H1 (cell line): ENCODE measurements around the gene CSN1S1. TPM values are rescaled to one million over a fixed set of nuclear protein-coding genes. Genes with fewer than 3 reads are reported as not detected.

Experiments
- CTCF ChIA-PET: fragments of 300-600 bp; sonication (Branson Sonifier 250); formaldehyde crosslinking; loops from one replicate; lab custom pipeline; 2021; ENCODE audit not compliant: partially characterized antibody; lab: Charles Lee
- POLR2A ChIA-PET: fragments of 300-600 bp; sonication (Branson Sonifier 250); formaldehyde crosslinking; loops from one replicate; lab custom pipeline; 2021; ENCODE audit warnings: inconsistent platforms; ENCODE audit not compliant: partially characterized antibody; lab: Charles Lee
- DNase-seq, 2 experiments: peaks; one replicate each; pipeline versions ENCODE4 v3.0.0 to v3.0.0-alpha.2; 2010 to 2022; ENCODE audit warnings: low spot score in 2 of 2, low read depth in 1 of 2, mixed read lengths in 1 of 2
- FAIRE-seq: peaks from 2 replicates; lab custom pipeline; 2011; peaks lifted over from hg19 to GRCh38; lab: Jason Lieb, UNC
- H2AFZ ChIP-seq: 2 replicates; pipeline ENCODE4 v1.8.1; 2012; ENCODE audit warnings: low read length, inconsistent platforms
- H2AK5ac ChIP-seq: 2 replicates; pipeline ENCODE4 v1.6.1; 2013; ENCODE audit warnings: low read depth, low read length
- H2BK120ac ChIP-seq: replicated peaks from 2 replicates; pipeline ENCODE3; 2013; ENCODE audit warnings: low read depth, low read length, inconsistent platforms
- H2BK12ac ChIP-seq: 2 replicates; pipeline ENCODE4 v1.6.1; 2013; ENCODE audit warnings: low read depth, low read length
- H2BK15ac ChIP-seq: 2 replicates; pipeline ENCODE4 v1.6.1; 2013; ENCODE audit warnings: low read length
- H2BK20ac ChIP-seq: 2 replicates; pipeline ENCODE4 v1.6.1; 2013; ENCODE audit warnings: low read length
- H2BK5ac ChIP-seq: 2 replicates; pipeline ENCODE4 v1.6.1; 2013; ENCODE audit warnings: low read depth, low read length
- H3K14ac ChIP-seq: 2 replicates; pipeline ENCODE4 v1.6.1; 2013; ENCODE audit warnings: inconsistent platforms; ENCODE audit not compliant: insufficient read length
- H3K18ac ChIP-seq: 2 replicates; pipeline ENCODE4 v1.6.1; 2013; ENCODE audit warnings: low read length; ENCODE audit errors: extremely low read depth
- H3K23ac ChIP-seq: 2 replicates; pipeline ENCODE4 v1.6.1; 2013; ENCODE audit warnings: inconsistent platforms; ENCODE audit not compliant: insufficient read length
- H3K23me2 ChIP-seq: 2 replicates; pipeline ENCODE4 v1.6.1; 2013; ENCODE audit warnings: low read depth, low read length
- H3K27ac ChIP-seq: 2 replicates; pipeline ENCODE4 v1.6.1; 2011; ENCODE audit warnings: low read depth, low read length, inconsistent platforms
- H3K27me3 ChIP-seq, 4 experiments: replicated peaks in 1 of 4; 1 replicate in 1 of 4; 2 replicates in 3 of 4; pipeline versions ENCODE4 v1.6.1 to v1.8.1; 2011 to 2013; ENCODE audit warnings: low read length in 3 of 4, mild to moderate bottlenecking in 3 of 4, inconsistent platforms in 2 of 4, mixed read lengths in 2 of 4, moderate library complexity in 1 of 4; ENCODE audit not compliant: control insufficient read depth in 3 of 4, insufficient read depth in 3 of 4; ENCODE audit errors: extremely low read depth in 1 of 4
- H3K36me3 ChIP-seq, 4 experiments: 2 replicates each; pipeline versions ENCODE4 v1.6.1 to v1.8.1; 2011 to 2013; ENCODE audit warnings: mild to moderate bottlenecking in 4 of 4, low read length in 3 of 4, moderate library complexity in 2 of 4, control low read depth in 1 of 4, inconsistent platforms in 1 of 4; ENCODE audit not compliant: insufficient read depth in 4 of 4, control insufficient read depth in 2 of 4
- H3K4ac ChIP-seq: replicated peaks from 2 replicates; pipeline ENCODE3; 2013; ENCODE audit warnings: low read length, low read depth, mixed read lengths, inconsistent platforms; ENCODE audit not compliant: insufficient read length
- H3K4me1 ChIP-seq, 4 experiments: replicated peaks in 1 of 4; 1 replicate in 1 of 4; 2 replicates in 3 of 4; pipeline versions ENCODE4 v1.6.1 to v1.8.1; 2011 to 2013; ENCODE audit warnings: low read length in 3 of 4, inconsistent platforms in 2 of 4, mixed read lengths in 1 of 4; ENCODE audit not compliant: insufficient read depth in 4 of 4, control insufficient read depth in 3 of 4
- H3K4me2 ChIP-seq, 2 experiments: 2 replicates each; pipeline versions ENCODE4 v1.6.1 to v1.8.1; 2011 to 2013; ENCODE audit warnings: low read depth in 2 of 2, low read length in 2 of 2, control low read depth in 1 of 2, inconsistent platforms in 1 of 2, mild to moderate bottlenecking in 1 of 2; ENCODE audit not compliant: insufficient read depth in 1 of 2
- H3K4me3 ChIP-seq, 4 experiments: fragments of 200-600, 300-600 bp in 1 of 4; sonication (generic), shearing (Covaris generic), sonication (Bioruptor Twin) in 1 of 4; 2 replicates each; pipeline versions ENCODE4 v1.5.1 to v1.8.1; 2011 to 2016; ENCODE audit warnings: low read length in 4 of 4, low read depth in 3 of 4, control low read depth in 2 of 4, inconsistent platforms in 2 of 4, mild to moderate bottlenecking in 2 of 4, mixed read lengths in 1 of 4, moderate library complexity in 1 of 4; ENCODE audit not compliant: insufficient read depth in 2 of 4; ENCODE audit errors: extremely low read depth in 1 of 4
- H3K56ac ChIP-seq: replicated peaks from 2 replicates; pipeline ENCODE3; 2013; ENCODE audit warnings: low read depth, mild to moderate bottlenecking, mixed read lengths, low read length, inconsistent platforms; ENCODE audit not compliant: insufficient read length
- H3K79me1 ChIP-seq: 2 replicates; pipeline ENCODE4 v1.6.1; 2013; ENCODE audit warnings: low read depth, low read length, control low read depth
- H3K79me2 ChIP-seq, 2 experiments: 2 replicates each; pipeline versions ENCODE4 v1.6.1 to v1.8.1; 2012 to 2013; ENCODE audit warnings: low read length in 2 of 2, mild to moderate bottlenecking in 2 of 2, inconsistent platforms in 1 of 2; ENCODE audit not compliant: insufficient read depth in 2 of 2, control insufficient read depth in 1 of 2
- H3K9ac ChIP-seq, 4 experiments: replicated peaks in 1 of 4; 1 replicate in 1 of 4; 2 replicates in 3 of 4; pipeline versions ENCODE4 v1.6.1 to v1.8.1; 2011 to 2013; ENCODE audit warnings: low read depth in 3 of 4, low read length in 3 of 4, control low read depth in 2 of 4, mild to moderate bottlenecking in 2 of 4, moderate library complexity in 2 of 4, inconsistent platforms in 1 of 4; ENCODE audit errors: extremely low read depth in 1 of 4
- H3K9me3 ChIP-seq, 2 experiments: 2 replicates each; pipeline versions ENCODE4 v1.6.1 to v1.8.1; 2012 to 2013; ENCODE audit warnings: mild to moderate bottlenecking in 2 of 2, moderate library complexity in 2 of 2, control low read depth in 1 of 2, inconsistent platforms in 1 of 2, low read depth in 1 of 2, low read length in 1 of 2, mixed read lengths in 1 of 2; ENCODE audit not compliant: insufficient read depth in 2 of 2
- H4K20me1 ChIP-seq, 2 experiments: replicated peaks in 1 of 2; 2 replicates each; pipeline versions ENCODE3 to v1.8.1; 2011 to 2013; ENCODE audit warnings: inconsistent platforms in 2 of 2, low read length in 2 of 2, mild to moderate bottlenecking in 1 of 2; ENCODE audit not compliant: insufficient read depth in 2 of 2, control insufficient read depth in 1 of 2
- H4K5ac ChIP-seq: 2 replicates; pipeline ENCODE4 v1.6.1; 2013; ENCODE audit warnings: low read length, low read depth, mixed read lengths, inconsistent platforms; ENCODE audit not compliant: insufficient read length
- H4K8ac ChIP-seq: 2 replicates; pipeline ENCODE4 v1.8.0; 2013; ENCODE audit warnings: mild to moderate bottlenecking, moderate library complexity, low read length, inconsistent platforms; ENCODE audit not compliant: insufficient read depth; ENCODE audit errors: extremely low read depth
- H4K91ac ChIP-seq: replicated peaks from 2 replicates; pipeline ENCODE3; 2013; ENCODE audit warnings: low read length, mixed read lengths, inconsistent platforms; ENCODE audit not compliant: insufficient read length
- BACH1 ChIP-seq: IDR thresholded peaks from 2 replicates; pipeline ENCODE4 v1.6.1; 2012; ENCODE audit warnings: low read length, improper control_type of control experiment
- CHD2 ChIP-seq: IDR thresholded peaks from 2 replicates; pipeline ENCODE4 v1.6.1; 2012; ENCODE audit warnings: low read length, improper control_type of control experiment
- CTBP2 ChIP-seq: IDR thresholded peaks from 2 replicates; pipeline ENCODE4 v1.7.0; 2011; ENCODE audit warnings: borderline replicate concordance, mild to moderate bottlenecking, moderate library complexity, mixed read lengths, low read length; ENCODE audit not compliant: insufficient read depth, insufficient read length
- EZH2 ChIP-seq: fragments of 200-600 bp; sonication (generic); IDR thresholded peaks from 2 replicates; pipeline ENCODE4 v1.7.1; 2012; ENCODE audit warnings: low read depth, mild to moderate bottlenecking, moderate library complexity, low read length, inconsistent platforms; ENCODE audit not compliant: severe bottlenecking
- HDAC6 ChIP-seq: IDR thresholded peaks from one replicate; pipeline ENCODE4 v1.7.1; 2012; ENCODE audit warnings: low read depth, mild to moderate bottlenecking, inconsistent platforms, low read length, moderate library complexity
- MAFK ChIP-seq: IDR thresholded peaks from 2 replicates; pipeline ENCODE4 v1.6.1; 2012; ENCODE audit warnings: low read depth, mild to moderate bottlenecking, improper control_type of control experiment, low read length
- POLR2AphosphoS5 ChIP-seq: IDR thresholded peaks from 2 replicates; pipeline ENCODE4 v1.6.1; 2011; ENCODE audit warnings: low read depth, low read length
- RBBP5 ChIP-seq: IDR thresholded peaks from 2 replicates; pipeline ENCODE4 v1.7.1; 2012; ENCODE audit warnings: low read depth, mild to moderate bottlenecking, inconsistent platforms, low read length, moderate library complexity, borderline replicate concordance
- ZNF274 ChIP-seq: IDR thresholded peaks from 2 replicates; pipeline ENCODE4 v1.7.0; 2012; ENCODE audit warnings: low read length, borderline replicate concordance; ENCODE audit errors: extremely low read depth
- WGBS, 2 experiments: shearing (Covaris generic) in 1 of 2; methylation state at CpG; one replicate each; pipeline versions ENCODE4 v1.1.6 to v1.1.7; 2013 to 2015; ENCODE audit warnings: low lambda C conversion rate in 2 of 2, mixed read lengths in 2 of 2, inconsistent platforms in 1 of 2, low coverage in 1 of 2, missing lambda C conversion rate in 1 of 2; ENCODE audit not compliant: insufficient replicate concordance in 2 of 2, insufficient coverage in 1 of 2, insufficient read length in 1 of 2; ENCODE audit errors: extremely low coverage in 1 of 2, missing lambda C conversion rate in 1 of 2; 5-methylcytosine and 5-hydroxymethylcytosine counted together
- polyA plus RNA-seq, 7 experiments: library from polyadenylated mRNA; depleted of rRNA in 3 of 7; stranded (reverse) in 5 of 7; unstranded in 2 of 7; fragments of >200 nt in 5 of 7; fragments of 200-250 nt in 2 of 7; gene quantifications; 1 replicate in 5 of 7; 2 replicates in 1 of 7; 4 replicates in 1 of 7; pipeline versions ENCODE4 v1.2.1 to v1.2.3, GENCODE V29; 2011 to 2013; ENCODE audit warnings: missing spikeins in 2 of 7, mixed read lengths in 2 of 7
- total RNA-seq: library from RNA; stranded (reverse); fragmentation: NEBNext Ultra II Directional; extraction: Animal tissue kit (Norgen Biotek cat#: 25700); gene quantifications from 2 replicates; pipeline ENCODE4 v1.2.1, GENCODE V29; 2021

CSN1S1 gene
- total and polyA plus RNA-seq, 2 of the 8 experiments (the other 6 are each of a cell fraction or from before 2014, with no cell fraction given), result not detected

- TF ChIP-seq RBBP5 (no peak), CTBP2 (no peak), BACH1 (peak; percentile 46; the same call in 1 of the 2 replicates), CHD2 (no peak), MAFK (peak; percentile 51; the same call in 1 of the 2 replicates), EZH2 (no peak), HDAC6 (no peak), POLR2AphosphoS5 (no peak), ZNF274 (no peak)
- Histone ChIP-seq H2BK12ac (no peak overlapping the region), H3K4me3 (no peak overlapping the region), H3K27ac (no peak overlapping the region), H2BK20ac (no peak overlapping the region), H3K14ac (no peak overlapping the region), H4K20me1 (no peaks in the 10 kb centered on the region), H2AFZ (no peak overlapping the region), H3K4ac (no peak overlapping the region), H3K4me2 (no peak overlapping the region), H3K27me3 (no peaks in the 10 kb centered on the region), H3K36me3 (no peaks in the 10 kb centered on the region), H4K8ac (no peak overlapping the region), H3K23me2 (no peaks in the 10 kb centered on the region), H2BK5ac (no peak overlapping the region), H3K4me1 (no peaks in the 10 kb centered on the region), H3K18ac (no peak overlapping the region), H3K9ac (no peak overlapping the region), H3K9me3 (no peaks in the 10 kb centered on the region), H3K56ac (no peak overlapping the region), H4K5ac (no peak overlapping the region), H2AK5ac (no peak overlapping the region), H3K23ac (no peak overlapping the region), H4K91ac (no peak overlapping the region), H3K79me2 (no peaks in the 10 kb centered on the region), H3K79me1 (no peaks in the 10 kb centered on the region), H2BK15ac (no peak overlapping the region), H2BK120ac (no peak overlapping the region)
- DNase-seq, result no peak
- ChIA-PET POLR2A (no interaction called here), CTCF (no interaction called here)
- FAIRE-seq, result no peak
- WGBS, 2 experiments, result 91% methylated on average over 5 of the region's 5 CpGs; no CpG with 5 or more reads in 1 of the 2 experiments
Observed at GRCh38 chr4:69994782-69995181, 63.9 kb downstream of the CSN1S1 start.
